Fibroblast of skin of abdomen (primary cell): Measurements from ENCODE around the gene SLC35D1. TPM values are rescaled to one million over a fixed set of nuclear protein-coding genes. Genes with fewer than 3 reads are reported as not detected.
"Not testable (repeated sequence)": the region's sequence is repeated elsewhere in the genome, so short reads cannot be mapped to it uniquely, and the experiment has no call there.

ENCODE experiments used
- DNase-seq: peaks from one replicate; pipeline ENCODE4 v3.0.0-alpha.2; 2013
- polyA plus RNA-seq, 2 experiments: library from polyadenylated mRNA; unstranded; fragments of 120-200 nt; gene quantifications; one replicate each; pipeline ENCODE4 v1.2.1, GENCODE V29; 2013; ENCODE audit not compliant: insufficient read length in 2 of 2

The SLC35D1 gene
- polyA plus RNA-seq (2013, experiment 1 of 2; ENCODE audit: insufficient read length): 12.0 TPM
- 11.7 TPM for polyA plus RNA-seq (2013, experiment 2 of 2; ENCODE audit: insufficient read length)

DNA sequence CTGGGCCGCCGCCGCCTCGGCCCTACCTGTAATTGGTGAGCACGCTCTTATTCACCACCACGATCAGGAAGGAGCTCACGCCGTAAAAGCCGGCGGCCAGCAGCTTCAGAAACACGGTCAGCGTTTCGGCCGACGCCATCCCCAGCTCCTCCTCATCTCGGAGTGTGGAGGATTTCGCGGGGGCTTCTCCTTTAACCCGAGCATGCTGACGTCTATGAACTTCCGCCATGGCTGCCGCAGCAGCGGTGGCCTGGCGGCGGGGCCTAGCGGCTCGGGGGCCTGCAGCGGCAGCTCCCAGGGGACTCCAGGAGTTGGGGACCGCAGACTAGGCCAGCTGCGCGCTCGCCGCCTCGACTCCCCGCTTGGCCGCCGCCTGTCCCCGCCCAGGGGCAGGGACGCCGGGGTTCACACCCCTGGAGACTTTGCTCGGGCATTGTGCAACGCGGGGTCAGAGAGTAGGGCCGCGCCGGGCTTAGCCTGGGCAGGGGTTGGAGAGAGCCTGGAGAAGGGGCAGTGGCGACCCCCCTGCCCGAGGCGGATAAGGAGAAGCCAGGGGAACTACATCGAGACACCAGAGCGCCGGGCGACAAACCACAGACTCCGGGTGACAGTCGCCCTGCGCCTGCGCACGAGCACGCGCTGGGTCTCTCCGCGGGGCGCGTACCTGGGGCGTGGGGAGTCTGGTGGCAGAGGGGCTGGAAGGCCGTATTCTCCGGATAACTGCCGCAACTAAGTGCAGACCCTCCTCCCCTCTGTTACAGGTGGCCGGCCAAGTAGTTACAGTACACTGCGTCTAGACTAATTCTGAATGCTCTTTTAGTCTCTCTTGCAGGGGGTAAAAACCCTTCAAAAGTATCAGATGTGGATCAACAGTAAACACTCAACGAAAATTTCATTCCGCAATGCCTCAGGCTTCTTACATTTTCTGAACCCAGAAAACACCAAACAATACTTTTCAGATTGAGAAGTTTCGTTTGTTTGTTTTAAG is at the start of gene SLC35D1:
SLC35D1 (minus strand) TSS at position 364 of the 988 bp plus-strand sequence; CDS start at position 229, 135 bp downstream.
- DNase-seq: peak; percentile 65

DNA sequence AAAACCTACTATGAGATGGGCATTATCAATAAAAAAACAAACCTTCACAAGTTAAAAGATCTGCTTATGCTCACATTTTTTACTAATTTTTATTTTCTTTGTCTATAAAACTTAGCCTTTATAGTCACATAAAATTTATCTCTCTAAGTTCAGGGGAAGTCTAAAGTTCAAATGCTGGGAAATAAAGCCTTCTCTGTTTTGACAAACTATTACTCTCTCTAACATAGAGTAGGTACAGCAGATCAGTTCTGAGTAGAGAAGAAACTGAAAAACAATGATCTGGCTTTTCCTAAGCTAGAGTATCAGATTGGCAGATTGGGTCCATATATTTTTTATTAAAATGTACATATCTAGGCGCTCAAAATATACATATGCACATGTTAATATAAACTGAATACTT is 49.6 kb upstream of the SLC35D1 start:
- no peak for DNase-seq

DNA sequence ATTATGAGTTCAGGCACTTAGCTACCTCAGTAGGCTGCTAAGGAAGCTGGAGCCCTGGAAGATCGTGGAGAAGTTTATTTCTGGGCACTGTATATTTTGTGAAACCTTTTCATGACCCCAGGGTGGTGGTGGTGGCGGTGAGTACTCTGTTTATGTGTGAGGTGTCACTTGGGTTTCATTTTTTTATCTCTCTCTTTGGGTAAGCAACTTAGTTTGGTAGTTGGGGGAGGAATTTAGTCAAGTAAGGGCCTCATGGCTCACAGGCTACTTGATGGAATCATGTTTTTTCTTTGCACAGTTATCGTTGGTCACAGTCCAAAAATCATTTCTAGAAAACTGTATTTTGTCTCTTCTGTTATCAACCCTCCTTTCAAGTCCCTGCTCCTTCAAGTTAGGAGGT is 46.9 kb upstream of the SLC35D1 start:
- no peak for DNase-seq

DNA sequence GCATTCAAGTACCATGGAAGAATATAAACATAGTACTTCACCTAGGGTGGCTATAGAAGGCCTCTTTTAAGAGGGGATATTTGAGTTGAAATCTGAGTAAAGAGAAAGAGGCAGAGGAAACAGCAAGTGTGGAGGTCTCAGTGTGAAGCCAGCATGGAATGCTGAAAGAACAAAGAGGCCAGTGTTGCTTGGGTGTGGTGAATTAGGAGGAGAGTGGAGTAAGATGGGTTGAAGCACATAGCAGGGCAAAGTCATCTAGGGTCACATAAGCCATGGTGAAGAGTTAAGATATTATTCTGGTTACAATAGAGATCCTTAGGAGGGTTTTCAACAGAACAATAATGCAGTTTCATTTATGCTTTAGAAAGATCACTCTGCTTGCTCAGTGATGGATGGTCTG is 43.4 kb upstream of the SLC35D1 start:
- no peak for DNase-seq

DNA sequence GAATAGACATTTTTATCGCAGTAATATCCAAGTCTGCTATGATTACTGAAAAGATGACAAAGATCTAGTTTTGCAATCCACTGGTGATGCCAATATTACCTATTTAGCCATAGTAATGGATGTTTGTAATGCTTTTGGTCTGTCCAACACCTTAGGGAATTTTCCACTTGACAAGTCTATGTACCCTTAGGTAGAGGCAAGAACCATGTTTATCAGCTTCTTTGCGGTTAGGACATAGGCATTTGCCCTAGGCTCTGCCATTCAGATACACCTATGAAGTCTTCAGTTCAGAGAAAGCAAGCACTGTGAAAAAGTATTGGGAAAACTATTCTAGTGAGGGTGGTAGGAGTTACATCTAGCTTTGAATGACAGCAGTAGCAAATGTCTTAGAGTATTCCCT is 40.2 kb upstream of the SLC35D1 start:
- no peak for DNase-seq

DNA sequence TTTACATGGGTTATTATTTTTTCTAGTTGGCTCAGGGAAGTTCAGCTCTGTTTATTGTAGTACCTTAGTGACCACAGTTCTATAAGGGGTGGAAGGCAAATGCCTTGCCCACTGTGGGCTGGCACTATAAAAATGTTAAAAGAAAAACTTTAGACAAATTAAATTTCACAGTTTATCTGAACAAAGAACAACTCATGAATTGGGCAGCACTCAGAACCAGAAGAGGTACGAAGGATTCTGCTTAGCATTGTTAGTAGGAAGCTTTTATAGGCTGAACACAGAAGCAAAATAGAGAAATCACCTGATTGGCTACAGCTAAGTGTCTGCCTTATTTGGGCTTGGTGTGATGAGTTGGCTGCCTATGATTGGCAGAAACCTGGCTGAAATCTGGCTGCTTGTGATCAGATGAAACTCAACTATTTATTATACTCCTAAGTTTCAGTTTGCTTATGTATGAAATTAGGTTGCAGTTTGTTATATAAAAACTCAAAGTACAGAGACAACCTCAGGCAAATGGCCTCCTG is 35.8 kb upstream of the SLC35D1 start:
- no peak for DNase-seq

DNA sequence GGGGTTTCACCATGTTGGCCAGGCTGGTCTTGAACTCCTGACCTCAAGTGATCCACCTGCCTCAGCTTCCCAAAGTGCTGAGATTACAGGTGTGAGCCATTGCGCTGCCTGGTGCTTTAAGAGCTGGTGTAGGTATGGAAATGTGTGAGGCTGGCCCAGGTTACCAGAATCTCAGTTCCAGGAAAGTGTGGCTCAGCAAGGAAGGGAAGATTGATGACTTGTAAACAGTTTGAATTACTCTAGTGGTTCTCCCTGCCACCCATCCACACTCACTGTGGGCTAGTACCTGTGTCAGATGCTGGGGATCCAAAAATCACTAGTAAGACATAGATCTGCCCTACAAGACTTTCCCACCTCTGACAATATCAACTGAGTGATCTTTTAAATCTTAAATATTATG is 34.5 kb upstream of the SLC35D1 start:
- no peak for DNase-seq

DNA sequence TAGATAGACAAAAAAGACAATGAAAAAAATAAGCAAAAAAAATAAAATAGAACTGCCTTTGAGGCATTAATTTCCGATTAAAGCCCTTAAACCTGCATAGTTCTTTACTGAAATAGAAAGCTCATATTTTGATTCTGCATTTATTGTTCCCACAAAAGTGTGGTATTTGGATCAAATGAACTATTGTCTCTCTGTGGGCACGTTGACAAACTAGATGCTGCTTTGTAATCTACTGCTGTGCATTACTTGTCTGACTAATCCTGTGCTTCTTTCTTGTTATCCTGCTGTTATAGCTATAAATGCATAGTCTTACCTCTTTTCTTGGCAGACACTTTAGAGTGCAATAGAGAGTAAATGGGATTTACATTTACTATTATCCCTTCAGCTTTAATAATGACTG is 31.4 kb upstream of the SLC35D1 start:
- no peak for DNase-seq

DNA sequence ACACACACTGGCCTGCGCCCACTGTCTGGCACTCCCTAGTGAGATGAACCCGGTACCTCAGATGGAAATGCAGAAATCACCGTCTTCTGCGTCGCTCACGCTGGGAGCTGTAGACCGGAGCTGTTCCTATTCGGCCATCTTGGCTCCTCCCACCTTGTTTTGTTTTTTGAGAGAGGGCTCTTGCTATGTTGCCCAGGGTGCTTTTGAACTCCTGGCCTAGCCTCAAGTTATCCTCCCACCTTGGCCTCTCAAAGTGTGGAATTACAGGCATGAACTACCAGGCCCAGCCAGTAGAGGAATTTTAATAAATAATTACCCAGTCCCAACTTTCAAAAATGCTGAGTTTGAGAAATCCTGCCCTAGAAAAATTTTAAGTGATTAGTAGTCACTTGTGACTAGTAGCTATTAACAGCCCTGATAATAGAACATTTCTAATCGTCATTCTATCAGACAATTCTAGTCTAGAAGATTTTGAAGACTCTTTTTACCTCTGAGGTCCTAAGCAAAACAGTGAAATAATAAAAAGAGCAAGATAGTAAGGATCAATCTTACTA is 30.9 kb upstream of the SLC35D1 start:
- no peak for DNase-seq

DNA sequence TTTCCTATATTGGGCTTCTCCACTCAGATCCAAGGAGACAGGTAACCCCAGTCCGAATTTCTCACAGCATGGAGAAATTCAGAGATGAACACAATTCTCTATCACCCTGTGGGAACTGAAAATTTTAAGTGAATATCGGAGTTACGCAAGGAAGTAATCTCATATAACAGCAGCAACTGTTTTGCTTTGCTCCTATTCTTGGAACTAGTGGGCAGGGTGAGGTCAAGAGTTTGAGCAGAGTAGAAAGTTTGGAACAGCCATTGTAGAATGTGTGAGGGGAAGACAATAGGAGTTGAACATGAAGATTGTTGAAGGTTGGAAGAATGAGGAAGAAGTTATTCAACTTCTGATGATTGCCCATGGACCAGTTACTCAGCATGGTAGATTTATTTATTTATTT is 24.3 kb upstream of the SLC35D1 start:
- DNase-seq: no peak

DNA sequence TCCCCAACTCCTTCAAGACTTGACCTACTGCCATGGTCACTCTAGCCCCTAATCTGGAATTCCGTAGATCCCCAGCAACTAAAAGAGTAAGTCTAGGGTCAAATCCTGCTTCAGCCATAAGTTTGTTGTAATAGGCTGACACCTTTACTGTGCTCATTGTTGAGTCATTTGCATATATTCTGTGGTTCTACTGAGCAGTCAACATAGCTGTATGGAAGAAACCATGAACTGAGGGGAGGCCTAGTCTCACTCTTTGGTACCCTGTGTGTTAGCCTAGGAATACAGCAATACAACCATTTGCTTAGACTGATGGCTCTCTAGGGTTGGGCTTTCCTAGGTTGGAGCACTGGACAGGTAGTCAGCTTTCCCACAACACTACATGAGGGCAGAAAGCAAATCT is 23.6 kb upstream of the SLC35D1 start:
- no peak for DNase-seq

DNA sequence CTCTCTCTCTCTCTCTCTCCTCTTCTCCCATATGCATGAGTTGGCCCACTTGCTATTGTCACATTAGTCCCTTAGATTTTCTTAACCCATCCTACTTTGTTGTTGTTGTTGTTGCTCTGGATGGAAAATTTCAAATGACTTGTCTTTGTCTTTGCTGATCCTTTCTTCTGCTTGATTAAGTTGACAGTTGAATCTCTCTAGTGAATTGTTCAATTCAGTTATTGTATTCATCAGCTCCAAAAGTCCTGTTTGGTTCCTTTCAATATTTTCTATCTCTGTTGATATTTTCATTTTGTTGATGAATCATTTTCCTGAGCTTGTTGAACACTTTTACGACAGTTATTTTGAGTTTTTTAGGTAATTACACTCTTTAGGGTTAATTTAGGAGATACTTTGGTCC is 18.8 kb upstream of the SLC35D1 start:
- no peak for DNase-seq

DNA sequence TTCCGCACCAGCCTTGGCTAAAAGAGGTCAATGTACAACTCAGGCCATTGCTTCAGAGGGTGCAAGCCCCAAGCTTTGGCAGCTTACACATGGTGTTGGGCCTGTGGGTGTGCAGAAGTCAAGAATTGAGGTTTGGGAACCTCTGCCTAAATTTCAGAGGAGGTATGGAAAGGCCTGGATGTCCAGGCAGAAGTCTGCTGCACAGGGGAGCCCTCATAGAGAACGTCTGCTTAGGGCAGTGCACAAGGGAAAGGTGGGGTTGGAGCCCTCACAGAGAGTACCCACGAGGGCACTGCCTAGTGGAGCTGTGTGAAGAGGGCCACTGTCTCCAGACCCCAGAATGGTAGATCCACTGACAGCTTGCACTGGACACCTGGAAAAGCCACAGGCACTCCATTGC is 13.7 kb upstream of the SLC35D1 start:
- DNase-seq: not testable (repeated sequence)

DNA sequence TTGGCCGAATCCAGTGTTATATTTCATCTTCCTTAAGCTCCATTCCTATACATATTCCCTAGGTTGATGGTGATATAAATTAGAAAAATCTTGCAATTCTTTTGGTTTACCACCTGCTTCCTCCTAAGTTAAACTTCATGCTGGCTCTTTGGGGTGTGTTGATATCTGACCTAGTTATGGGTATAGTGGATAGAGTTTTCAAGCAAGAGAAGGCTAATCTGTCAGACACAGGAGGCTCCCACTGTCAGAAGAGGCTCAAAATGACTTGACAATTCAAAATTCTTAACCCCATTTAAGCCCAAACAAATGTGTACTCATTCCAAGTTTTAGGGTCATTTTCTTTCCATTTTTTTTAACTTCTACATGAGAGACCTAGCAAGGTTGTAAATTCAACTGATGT is 8.5 kb upstream of the SLC35D1 start:
- DNase-seq: no peak

DNA sequence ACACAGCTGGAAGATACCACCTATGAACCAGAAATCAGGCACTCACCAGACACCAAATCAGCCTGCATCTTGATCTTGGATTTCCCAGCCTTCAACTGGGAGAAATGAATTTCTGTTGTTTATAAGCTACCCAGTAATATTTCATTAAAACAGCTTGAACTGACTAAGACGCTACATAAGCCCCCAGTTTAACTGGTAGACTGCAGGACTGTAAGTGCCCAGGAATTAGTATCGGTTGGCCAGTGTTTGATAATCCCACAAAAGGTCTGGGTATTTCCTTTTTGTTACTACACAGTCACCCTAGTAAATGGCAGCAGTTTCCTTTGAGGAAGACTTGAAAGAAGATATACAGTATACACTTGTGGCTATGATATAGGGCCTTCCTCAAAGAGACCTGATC is 7.3 kb upstream of the SLC35D1 start:
- no peak for DNase-seq

DNA sequence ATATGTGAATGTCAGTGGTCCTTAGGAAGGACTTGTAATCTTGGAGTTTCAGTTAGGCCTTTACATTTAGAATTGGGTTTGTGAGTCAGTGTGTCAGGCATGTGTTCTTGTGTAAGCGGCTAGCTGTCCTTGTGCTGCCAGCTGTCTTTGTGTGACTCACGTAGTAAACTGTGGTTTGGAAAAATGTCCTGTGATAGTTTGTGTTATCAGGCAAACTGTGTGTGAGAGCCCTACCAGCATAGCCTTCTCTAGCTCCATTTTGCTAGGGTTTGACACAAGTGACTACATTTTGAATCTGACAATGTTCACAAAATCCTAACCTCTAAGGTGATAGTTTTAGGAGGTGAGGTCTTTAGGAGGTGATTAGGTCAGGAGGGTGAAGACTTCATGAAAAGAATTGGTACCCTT is 6.9 kb upstream of the SLC35D1 start:
- DNase-seq: peak; percentile 98

DNA sequence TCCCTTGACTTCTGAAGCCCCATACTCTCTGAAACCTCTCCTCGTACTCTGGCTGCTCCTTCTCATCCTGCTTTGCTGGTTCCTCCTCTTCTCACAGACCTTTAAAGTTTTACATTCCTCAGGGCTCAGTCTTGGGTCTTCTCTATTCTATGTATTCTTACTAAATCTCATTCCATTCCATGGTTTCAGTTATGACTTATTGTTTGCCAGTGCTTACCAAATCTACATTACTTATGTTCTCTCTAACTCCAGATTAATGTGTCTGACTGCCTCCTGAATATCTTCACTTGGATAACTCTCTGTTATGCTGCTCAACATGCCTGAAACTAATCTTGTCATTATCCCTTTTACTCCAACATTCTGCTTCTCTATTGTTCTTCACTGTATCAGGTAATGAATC is 5.4 kb upstream of the SLC35D1 start:
- DNase-seq: peak; percentile 54

DNA sequence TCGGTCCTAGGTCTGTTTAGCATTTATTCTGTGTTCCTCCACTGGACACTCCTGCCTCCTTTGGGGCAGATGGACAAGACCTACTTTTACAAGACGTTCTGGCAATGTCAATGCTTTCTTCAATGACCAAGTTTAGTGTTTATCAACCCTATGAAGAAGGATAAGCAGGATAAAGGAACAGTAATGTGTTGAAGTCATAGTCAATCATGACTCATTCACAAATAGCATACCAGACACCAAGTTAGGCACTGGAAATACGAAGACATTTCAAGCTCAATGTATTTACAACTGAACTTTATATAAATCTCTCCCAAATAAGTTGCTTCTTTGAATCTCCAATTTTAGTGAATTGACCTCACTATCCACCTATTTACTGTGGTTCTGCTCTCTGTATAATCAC is 4.8 kb upstream of the SLC35D1 start:
- DNase-seq: peak; percentile 25

DNA sequence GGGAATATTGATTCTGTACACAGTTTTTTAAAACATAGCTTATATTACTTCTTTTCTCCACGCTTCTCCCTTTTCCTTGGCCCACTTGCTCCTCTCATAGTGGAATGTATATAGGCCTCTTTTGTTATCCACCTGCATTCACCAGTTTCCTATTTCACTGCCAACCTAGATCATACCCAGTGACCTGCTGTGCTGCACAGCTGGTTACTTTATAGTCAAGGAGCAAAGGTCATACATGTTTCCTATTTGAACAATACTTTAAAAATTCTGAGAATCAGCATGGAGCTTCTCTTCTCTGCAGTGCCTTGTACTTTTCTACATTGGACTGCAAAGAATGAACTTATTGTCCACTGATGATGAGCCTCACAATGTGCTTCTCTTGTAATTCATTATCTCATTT is 4.3 kb upstream of the SLC35D1 start:
- DNase-seq: no peak

DNA sequence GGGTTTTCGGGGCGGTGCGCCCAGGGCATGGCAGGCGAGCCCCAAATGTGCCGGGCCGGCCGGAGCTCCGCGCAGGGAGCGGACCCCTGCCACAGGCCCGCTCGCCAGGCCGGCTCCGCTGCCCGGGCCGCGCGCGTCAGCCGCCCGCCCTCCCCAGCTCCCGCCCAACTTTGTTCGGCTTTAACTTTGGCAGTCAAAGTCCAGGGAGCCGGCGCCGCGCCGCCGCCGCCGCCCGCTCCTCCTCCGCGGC is 488 bp downstream of the SLC35D1 start:
- DNase-seq: peak; percentile 59

DNA sequence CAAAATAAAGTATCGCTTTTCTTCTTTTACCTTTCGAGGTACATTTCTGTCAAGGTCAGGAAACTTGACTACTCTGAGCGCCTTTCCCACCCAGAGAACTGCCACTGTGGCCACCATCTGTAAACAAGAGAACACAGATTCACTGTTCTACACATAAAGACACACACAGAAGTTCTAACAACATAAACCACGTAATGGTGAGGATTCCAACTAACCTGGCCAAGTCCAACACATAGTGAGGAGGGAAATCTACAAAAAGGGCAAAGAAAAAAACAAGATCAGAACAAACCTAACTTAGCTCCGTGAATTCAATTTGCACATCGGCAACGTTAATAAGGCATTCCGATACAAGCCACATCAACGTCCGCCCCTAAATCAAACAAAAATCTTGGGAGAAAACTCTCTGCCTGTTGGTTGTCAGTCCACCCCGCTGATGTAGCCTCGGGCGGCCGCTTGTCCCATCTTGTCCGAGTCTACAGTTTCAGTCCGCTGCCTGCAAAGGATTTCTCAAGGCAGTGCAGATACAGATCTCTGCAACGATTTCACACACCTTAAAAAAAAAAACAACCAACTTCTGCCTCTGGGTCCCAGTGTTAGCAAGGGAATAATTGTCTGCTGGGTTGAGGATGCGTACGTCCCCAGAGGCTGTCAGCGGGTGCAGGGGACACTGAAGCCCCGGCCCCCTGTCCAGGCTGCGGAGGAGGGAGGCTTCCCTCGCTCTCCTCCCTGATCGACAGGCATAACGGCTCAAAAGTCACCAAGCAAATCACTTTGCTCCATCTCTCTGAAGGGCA is 1.0 kb downstream of the SLC35D1 start:
- peak; percentile 41 for DNase-seq

DNA sequence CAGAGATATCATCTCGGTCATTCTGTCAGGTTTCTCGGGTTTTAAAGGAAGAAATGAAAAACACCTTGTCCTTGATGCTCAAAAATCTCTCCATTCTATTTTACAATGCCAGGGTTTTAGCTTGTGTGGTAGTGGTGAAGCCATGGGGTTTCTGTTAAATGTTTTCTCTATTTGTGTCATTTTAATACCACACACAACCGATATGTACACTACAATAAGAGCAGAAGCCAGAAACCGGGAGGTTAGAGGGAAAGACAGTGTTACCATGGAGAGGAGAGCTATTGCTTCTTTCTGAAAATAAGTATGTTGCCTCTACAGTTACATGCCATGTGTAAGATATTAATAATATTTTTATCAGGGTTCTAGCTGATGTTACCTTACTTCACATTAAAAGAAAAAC is 2.8 kb downstream of the SLC35D1 start:
- DNase-seq: no peak

DNA sequence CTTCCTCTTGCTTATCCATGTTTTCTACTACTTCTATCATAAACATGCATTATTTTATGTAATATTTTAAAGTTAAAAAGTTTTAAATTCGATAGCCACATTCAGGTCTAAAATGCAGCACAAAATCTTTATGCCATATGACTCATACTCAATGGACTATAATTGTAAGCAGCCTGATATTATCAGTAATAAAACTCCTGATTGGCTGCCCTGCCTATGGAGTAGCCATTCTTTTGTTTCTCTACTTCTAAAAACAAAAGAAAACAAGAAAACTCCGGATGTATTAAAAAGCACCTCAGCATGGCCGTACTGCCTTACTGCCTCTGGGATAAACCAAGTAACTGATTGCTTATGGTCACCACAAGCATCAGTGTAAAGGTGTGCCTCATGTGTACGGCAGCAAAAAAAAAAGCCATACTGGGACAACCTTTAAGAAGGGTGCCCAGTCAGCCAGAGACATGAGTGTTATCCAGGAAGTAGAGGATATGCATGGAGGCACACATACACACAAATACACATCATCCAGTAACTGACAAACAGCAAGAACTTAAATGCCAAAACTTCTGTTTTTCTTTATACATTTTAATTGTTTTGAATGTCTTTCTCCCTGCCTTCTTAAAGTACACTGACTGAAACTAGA is 9.2 kb downstream of the SLC35D1 start:
- no peak for DNase-seq
